ENCODE results near the gene TGM2.

The TGM2 gene

DNA sequence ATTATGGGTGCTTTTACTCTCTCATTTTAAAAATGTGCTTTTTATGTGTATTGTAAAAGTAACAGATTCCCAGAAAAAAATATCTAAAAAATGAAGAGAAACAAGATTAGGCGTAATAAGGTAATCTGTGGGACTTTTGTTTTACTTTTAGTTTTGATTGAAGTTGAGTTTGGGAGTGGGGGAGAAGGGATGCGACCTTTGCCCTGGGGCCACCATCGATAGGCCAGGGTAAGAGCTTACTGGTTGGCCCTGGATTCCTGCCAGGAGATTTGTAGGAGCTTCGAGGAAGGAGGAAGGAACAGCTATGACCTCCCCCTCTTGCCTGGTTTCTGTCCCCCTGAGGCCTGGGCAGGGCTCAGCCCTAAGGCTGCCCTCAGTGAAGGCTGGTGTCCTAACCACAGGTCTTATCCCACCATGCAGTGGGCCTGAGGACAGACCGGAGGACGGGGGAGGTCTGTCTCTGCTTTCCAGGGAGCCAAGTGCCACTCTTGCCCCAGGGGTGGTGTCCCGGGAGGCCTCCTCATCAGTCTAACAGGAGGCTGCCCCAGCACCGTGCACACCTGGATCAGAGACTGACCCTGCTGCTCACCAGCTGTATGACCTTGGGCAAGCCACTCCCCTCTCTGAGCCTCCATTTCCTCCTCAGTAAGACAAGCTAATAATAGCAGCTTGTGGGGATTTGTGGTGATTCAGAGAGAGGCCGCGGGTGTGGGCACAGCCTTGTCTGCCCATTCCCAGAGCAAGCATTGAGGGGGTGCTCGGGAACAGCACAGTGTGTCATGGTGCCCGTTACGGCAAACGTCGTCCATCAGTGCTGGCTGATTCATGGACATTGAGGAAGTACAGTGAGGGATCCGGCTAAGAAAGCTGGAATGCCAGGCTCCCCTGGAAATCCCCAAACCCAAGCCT is 21.2 kb downstream of the TGM2 start:
- DNase-seq (ENCODE audit: low spot score), result no peak

DNA sequence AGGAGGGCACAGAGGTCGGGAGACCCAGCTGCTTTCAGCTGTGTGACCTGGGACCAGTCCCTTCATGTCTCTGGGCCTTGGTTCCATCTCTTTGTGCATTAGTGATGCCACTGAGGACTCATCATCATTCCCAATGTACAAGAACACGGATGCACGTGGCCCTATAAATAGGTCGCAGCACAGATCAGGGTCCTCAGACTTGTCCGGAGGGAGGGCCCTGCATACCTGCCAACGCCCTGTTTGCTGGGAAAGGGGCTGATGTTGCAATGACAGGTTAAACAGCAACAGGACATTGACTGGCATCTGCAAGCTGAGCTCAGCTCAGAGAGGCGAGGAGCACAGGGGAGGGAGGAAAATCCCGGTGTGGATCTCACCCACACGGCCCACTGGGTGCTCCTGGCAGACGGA is 21.8 kb downstream of the TGM2 start:
- DNase-seq (ENCODE audit: low spot score), result no peak

DNA sequence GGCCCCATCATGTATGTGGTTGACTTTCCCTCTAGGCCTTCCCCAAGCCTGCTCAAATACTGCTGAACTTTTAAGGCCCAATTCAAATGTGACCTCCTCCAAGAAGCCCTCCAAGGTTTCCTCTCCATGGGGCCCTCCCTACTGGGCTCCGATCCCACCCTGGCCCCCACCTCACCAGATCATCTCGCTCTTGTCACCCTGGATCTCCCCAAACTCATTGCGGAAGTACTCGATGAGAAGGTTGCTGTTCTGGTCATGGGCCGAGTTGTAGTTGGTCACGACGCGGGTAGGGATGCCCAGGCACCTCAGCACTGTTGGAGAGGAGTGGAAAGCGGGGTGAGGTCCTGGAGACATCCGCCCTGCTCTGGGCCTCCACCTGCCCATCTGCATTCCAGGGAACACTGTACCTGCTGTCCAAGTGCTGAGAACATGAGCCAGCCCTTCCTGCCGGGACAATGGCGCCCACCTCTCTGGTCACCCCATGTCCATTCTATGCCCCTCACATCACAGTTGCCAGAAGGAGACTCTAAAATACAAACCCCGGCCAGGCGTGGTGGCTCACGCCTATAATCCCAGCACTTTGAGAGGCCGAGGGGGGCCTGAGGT is 23.1 kb downstream of the TGM2 start:
- DNase-seq (ENCODE audit: low spot score), result no peak

DNA sequence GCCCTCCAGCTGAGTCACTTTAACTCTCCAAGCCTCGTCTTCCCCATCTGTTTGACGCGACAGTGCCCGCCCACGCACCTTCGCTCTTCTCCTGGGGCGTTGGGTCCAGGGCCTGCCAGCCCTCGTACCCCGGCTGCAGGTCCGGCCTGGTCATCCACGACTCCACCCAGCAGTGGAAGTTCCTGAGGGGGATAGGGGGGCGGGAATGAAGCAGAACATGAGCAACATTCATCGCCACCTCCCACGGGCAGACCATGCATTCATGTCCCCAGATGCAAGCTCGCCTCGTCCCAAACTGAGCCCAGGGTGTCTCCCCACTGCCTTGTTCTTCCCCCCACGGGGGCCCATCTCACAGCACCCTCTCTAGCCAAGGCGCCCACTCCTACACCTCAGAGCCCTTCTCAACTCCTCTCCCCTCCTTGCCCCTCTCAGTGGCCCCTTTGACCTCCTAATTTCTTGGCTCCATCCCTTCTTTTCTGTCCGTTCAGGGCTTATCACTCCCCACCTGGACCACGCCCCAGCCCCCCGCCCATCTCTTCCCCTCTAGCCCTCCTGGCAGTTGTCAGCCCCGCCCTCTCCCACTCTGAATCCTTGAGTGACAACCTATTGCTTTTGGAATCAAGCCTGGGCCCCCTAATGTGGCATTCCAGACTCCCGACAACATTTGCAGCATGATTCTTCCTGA is 23.7 kb downstream of the TGM2 start:
- DNase-seq (ENCODE audit: low spot score), result no peak

DNA sequence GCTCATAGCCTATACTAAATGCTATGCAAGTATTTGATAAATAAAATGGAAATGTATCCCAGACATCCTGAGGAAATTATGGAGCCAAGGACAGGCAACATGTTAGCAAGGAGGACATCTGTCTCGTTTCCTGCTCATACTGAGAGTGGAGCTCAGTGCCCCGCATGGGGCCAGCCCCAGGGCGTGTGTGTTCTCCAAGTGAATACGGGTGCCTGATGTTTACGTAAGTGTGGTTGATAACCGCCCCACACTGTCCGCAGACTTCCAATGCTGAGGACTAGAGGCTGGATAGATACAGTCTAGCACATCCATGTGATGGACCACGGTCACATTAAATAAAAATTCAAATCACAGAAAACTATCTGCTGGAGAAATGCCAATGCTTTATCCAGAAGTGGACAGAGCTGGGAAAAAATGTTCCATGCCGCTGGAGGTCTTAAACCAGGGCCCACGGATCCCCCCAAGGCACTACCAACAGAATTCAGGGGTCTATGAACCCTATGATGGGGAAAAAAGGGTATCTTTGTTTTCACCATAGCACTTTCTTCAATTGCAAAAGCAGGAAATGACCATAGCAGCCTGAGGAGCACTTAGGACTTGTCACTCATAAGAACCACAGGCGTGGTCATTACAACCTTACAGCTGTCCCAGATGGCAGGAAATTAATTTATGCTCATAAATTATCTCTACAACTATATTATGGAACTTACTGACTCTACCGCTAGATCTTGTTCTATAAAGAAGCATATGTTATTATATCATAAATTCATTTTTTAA is 24.9 kb downstream of the TGM2 start:
- DNase-seq (ENCODE audit: low spot score), result no peak

DNA sequence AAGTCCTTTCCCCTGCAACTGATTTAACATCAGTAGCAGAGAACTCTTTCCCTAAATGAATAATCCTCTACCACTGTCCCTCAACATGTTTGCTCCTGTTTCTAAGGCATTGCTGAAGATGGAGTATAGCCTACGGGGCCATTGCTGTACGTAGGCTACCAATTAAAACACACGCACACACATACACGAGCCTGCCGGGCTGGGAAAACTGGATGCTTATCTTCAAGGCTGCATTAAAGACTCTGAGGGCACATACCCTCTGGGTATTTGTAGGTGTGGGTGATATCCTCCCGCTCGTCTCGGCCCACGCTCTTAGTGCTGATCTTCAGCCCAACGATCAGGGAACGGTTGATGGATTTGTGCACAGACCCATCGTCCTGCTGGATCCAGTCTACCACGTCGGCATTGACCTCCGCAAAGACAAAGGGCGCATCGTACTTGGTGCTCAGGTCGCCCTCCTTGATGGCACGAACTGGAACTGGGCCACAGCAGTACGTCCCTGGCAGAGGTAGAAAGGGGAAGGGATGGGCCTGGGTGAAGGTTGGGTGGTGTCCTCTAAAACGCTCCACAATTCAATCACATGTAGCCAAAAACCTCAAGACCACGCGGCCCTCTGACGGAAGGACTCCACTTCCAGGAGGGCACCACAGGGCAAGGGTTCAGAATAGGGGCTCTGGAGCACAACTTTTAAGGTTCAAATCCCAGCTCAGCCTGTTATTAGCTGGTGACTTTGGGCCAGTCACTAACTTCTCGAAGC is 25.7 kb downstream of the TGM2 start:
- DNase-seq (ENCODE audit: low spot score), result no peak

DNA sequence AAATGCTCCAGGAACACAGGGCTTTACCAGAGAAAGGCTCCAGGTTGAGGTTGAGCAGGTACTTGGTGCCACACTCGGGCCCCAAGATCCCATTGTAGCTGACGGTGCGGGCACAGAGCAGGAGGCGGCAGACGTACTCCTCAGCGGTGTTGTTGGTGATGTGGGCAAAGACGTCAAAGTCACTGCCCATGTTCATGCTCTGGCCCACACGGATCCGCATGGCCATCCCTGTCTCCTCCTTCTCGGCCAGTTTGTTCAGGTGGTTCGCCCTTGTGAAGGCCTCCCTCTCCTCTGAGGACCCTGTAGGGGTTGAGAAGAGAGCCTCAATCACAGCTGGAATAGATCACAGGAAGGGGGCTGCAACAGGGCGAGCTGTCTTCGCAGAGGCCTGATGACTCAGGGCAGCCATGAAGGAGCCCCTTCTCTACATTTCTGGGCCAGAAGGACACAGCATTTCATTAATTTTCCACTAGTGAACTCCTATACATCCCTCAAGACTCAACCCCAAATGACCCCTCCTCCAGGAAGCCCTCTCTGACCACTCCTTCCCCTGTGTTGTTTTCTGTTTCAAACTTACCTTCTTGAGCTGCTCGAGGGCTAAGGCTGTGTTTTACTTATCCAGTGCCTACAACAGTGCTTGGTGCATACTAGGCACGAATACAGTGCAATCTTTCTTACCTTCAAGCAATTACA is 26.8 kb downstream of the TGM2 start:
- DNase-seq (ENCODE audit: low spot score), result no peak

DNA sequence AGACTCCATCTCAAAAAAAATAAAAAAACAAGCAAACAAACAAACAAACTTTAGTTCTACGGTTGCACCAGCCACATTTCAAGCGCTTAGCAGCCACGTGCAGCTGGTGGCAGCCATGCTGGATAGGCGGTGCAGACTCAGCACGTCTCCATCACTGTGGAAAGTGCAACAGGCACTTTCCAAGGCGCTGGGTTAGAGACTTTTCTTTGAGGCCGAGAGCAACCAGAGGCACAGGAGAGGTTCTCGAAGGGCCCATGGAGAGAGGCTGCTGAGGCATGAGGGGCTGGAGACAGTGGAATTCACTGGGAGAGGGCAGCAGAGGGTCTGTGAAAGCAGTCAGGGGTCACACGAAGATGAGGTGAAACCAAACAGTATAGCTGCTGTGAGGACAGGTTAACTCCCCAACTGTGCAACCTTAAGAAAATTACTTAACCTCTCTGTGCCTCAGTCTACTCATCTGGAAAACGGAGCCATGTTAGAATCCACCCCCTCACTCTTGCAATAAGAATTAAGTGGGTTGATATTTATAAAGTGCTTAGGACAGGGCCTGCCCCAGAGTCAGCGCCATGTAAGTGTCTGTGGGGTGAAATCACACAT is 27.5 kb downstream of the TGM2 start:
- no peak for DNase-seq (ENCODE audit: low spot score)

DNA sequence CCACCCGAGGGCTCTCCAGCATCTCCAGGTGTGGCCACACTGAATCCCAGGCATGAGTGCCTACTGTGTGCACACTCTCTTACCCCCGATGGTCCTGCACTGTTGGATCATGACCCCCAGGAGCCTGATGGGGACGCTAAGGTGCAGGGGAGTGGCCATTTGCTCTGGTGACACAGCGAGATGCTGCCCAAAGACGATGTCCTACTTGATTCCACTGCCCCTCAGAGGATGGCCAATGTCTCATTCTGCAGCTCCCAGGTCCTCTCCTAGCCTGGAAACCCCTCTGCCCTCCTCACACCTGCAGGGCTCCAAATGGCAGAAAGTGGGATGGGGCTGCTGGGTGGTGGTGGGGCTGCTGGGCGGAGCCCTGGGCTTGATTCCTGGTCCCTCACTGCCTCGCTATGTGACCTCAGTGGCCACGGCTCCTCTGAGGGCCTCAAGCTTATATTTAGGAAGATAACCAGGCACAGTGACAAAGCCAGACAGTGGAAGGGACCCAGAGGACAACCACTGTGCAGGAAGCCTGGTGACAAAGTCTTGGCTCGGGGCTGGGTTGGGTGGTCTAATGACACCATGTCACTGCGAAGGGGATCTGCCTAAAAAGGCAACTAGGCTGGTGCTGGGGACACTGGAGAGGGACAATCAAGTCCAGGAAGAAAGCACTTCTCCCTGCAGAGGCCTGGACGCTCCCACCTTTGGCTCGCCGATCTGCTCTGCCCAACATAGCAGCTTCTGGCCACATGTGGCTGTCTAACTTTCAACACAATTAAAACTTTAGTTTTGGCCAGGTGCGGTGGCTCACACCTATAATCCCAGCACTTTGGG is 28.4 kb downstream of the TGM2 start:
- DNase-seq (ENCODE audit: low spot score), result no peak

DNA sequence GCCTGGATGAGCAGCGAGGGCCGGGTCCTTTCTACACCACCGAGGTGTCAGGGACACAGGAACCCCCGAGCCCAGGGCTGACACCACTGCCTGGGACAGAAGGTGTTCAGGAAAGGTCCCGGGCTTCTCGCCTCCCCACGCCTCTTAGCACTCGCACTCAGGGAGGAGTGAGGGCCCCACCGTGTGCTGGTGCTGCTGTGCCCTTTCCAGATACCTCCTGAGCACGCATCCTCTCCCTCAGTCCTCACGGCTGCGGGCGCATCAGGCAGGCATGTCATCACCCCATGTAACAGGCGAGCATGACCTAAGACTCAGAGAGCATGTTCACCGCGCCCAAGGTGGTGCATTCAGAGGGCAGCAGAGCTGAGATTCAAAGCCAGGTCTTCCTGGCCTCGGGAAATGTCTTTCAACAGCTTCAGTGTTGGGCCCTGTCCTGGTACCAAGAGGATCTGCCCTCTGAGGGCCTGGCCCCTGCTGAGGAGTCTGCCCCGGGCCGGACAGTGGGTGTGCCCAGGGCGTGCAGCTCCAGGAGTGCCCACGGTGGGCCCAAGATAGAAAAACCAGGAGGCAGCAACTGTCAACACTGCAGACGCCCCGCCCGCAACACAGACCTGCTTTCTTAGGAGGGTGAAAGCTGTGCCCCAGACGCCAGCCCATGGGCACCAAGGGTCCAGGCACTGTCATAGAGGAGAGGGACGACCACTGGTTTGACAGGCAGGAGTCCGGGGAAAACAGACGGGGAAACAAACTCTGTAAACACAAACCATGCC is 29.2 kb downstream of the TGM2 start:
- DNase-seq (ENCODE audit: low spot score), result no peak

DNA sequence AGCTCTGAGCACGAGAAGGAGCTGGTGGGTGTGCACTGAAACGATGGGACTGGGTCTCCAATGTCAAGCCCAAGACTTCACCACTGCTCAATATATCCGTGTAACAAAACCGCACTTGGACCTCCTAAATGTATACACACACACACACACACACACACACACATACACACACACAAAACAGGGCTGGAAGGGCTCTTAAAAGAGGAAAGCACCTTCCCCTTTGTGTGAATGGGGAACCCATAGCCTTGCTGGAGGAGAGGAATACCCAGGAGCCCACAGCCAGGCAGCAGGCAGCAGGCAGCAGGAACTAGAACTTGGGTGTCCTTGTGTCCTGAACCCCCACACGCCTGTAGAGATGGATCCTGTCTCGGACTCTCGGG is 29.8 kb downstream of the TGM2 start:
- DNase-seq (ENCODE audit: low spot score), result no peak

DNA sequence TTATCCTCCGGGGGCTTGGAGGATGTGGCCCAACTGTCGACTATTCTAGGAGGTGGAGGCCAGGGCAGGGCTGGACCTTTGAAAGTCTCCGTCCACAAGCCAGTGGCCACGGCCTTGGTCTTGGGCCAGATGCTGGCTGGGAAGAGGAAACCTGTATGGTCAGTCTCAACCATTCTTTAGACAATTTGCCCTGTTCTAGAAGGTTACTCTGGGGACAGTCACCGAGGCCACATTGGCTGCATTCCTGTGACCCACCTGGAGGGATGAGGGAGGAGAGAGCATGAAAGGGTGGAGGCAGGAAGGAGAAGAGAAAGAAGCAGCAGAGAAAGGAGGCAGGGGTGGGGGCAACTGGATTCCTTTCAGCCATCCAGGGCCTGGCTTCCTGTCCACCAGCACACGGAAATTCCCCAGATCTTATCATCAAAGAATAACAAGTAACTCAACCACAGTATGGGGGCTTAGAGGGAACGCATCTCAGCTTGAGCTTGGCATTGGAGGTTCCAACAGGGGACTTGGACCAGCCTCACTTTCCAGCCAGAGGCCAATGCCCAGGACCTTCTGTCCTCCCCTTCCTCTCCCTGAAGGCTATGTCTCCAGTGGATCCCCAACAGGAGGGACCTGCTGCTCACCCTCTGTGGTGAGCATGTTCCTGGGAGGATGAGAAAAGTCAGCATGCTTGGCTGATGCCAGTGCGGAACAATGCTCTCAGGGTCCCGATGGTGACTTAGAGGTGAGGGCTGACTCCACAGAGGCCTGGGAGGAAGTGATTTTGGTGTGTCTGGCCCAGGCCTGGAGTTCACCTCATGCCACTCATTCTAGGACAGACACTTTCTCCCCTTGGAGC is 30.4 kb downstream of the TGM2 start:
- no peak for DNase-seq (ENCODE audit: low spot score)

DNA sequence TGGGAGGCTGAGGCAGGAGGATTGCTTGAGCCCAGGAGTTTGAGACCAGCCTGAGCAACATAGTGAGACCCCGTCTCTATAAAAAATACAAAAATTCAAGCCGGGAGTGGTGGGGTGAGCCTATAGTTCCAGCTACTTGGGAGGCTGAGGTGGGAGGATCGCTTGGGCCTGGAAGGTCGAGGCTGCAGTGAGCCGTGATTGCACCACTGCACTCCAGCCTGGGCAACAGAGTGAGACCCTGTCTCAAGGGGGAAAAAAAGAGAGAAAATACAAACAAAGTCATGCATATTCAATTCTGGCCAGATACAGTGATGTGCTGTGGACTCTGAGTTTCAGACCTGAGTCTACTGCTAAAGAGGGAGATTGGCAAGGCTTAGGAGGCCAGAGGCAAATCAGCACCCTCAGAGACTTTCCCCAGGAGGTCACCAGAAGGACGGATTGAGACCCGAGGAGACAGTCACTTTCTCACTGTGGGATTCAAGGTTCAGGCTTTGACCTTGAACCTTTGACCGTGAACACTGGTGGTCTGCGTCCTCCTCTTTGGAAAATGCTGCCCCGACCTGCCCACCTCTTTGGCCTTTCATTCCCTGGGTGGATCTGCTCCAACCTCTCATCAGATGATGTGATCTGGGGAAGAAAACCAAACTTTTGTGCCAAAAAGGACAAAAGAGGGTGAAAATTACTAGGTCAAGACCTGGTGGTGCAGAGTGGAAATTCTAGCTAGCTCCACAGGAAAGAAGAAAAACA is 31.2 kb downstream of the TGM2 start:
- DNase-seq (ENCODE audit: low spot score), result no peak

DNA sequence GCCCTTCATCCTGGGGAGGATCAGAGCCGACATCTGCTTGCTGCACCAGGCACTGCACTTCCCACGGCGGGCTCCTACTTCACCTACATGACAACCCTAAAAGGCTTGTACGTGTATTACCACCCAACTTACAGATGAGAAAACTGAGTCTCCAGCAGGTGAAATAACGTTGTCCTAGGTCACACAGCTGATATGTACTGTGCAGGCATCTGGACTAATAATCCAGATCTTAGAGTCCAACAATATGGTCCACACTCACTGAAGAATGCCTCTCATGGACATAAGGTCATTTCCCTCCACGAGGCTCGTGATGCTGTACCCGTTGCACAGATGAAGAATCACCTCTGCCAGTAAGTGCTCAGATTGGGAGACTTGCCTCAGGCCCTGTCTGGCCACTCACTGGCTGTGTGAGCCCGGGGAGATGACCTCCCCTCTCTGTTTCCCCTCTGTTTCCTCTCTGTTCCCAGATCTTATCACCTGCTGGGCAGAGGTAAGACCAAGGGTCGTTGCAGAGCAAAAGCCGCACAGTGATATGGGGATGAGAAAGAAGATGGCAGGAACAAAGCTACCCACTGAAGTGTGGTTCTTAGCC is 32.1 kb downstream of the TGM2 start:
- DNase-seq (ENCODE audit: low spot score), result no peak

DNA sequence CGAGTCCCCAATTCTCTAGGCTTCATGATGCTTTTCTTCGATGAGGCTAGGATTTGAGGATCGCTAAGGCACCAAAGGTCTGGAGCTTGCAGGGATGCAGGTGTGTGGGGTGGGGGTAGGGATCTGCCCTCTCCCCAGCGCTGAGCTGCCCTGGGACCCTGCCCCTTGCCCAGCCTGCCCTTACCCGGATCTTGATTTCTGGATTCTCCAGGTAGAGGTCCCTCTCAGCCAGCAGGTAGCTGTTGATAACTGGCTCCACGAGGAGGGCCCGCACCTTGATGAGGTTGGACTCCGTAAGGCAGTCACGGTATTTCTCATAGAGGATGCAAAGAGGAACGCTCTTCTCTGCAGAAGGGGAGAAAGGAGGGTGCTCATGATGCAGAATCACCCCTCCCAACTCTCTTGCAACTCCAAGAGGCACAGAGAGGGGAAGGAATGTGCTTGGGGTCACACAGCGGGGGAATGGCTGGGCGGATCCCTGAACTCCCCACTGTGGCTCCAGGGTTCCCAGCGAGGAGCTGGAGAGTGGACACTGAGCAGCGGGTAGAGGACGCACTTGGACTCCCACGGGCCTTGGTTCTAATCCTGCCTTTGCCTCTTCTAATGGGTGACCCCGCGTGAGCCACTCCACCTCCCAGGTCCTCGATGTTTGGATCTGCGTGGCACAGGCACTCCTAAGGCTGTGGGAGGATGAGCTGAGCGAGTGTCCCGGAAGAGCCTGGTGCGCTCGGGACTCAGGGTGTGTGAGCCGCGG is 32.7 kb downstream of the TGM2 start:
- DNase-seq (ENCODE audit: low spot score), result no peak

DNA sequence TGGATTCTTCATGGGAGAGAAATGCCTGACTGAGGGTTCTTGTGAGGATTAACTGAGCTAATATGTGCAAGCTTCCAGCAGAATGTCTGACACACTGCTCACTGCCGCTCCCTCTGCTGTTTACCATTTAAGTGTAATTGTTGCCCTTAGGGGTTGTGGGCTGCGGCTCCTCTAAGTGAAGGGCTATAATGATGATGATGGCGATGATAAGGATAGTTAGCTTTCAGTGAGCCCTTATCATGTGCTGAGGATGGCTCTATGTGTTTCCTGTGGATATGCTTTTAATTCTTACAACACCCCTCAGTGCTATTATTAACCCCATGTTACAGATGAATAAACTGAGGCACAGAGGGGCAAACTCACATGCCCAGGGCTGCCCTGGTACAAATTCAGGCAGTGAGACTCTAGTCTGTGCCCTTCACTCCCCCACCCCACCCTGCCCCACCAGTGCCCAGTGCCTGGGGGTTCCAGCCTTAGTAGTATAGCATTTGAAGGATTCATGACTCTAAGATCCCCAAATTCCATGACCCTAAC is 33.4 kb downstream of the TGM2 start:
- DNase-seq (ENCODE audit: low spot score), result no peak

Data from globus pallidus (tissue), 1 donor.